CD4-positive, alpha-beta T cell treated with Interleukin-4 for 4 hours (primary cell): ENCODE data around the gene SMIM11.
"Not testable (repeated sequence)": the region's sequence is repeated elsewhere in the genome, so short reads cannot be mapped to it uniquely, and the experiment has no call there.

Experiments used
- DNase-seq: peaks from one replicate; pipeline ENCODE4 v3.0.0-alpha.2; 2020

The SMIM11 gene

GRCh38 chr21:34357889-34358288, 17.4 kb upstream of the SMIM11 start:
- DNase-seq, result no peak

GRCh38 chr21:34358866-34359265, 16.4 kb upstream of the SMIM11 start:
- DNase-seq, result no peak

- no peak for DNase-seq
These were observed 14.6 kb upstream of the SMIM11 start for GRCh38 chr21:34360488-34361241.

- DNase-seq, result no peak
These were observed 13.2 kb upstream of the SMIM11 start for GRCh38 chr21:34362136-34362444.

GRCh38 chr21:34362670-34363069, 12.6 kb upstream of the SMIM11 start:
- no peak for DNase-seq

- no peak for DNase-seq
These were observed 11.6 kb upstream of the SMIM11 start, which contains the start of gene KCNE2 for GRCh38 chr21:34363733-34364132. Gene KCNE2 (plus strand): TSS chr21:34364006. CDS start chr21:34370479, 6,473 bp downstream.

GRCh38 chr21:34364921-34365320, 10.4 kb upstream of the SMIM11 start:
- no peak for DNase-seq

- no peak for DNase-seq
These were observed 9.5 kb upstream of the SMIM11 start for GRCh38 chr21:34365809-34366208.

GRCh38 chr21:34367320-34367935, 7.9 kb upstream of the SMIM11 start:
- DNase-seq, result peak; percentile 56

GRCh38 chr21:34369741-34370140, 5.6 kb upstream of the SMIM11 start:
- DNase-seq, result no peak

GRCh38 chr21:34372321-34372720, 3.0 kb upstream of the SMIM11 start:
- no peak for DNase-seq

- DNase-seq, result not testable (repeated sequence)
These were observed 845 bp upstream of the SMIM11 start for GRCh38 chr21:34374462-34374861.

GRCh38 chr21:34375619-34375972, 289 bp downstream of the SMIM11 start:
- DNase-seq, result not testable (repeated sequence)

- not testable (repeated sequence) for DNase-seq
These were observed 7.8 kb downstream of the SMIM11 start for GRCh38 chr21:34383138-34383537.

GRCh38 chr21:34383724-34384415, 8.6 kb downstream of the SMIM11 start:
- not testable (repeated sequence) for DNase-seq

GRCh38 chr21:34400522-34400921, 25.2 kb downstream of the SMIM11 start:
- DNase-seq, result not testable (repeated sequence)

- not testable (repeated sequence) for DNase-seq
These were observed 29.4 kb downstream of the SMIM11 start for GRCh38 chr21:34404742-34405141.

- DNase-seq, result not testable (repeated sequence)
These were observed 30.4 kb downstream of the SMIM11 start for GRCh38 chr21:34405686-34406085.

- DNase-seq, result not testable (repeated sequence)
These were observed 30.8 kb downstream of the SMIM11 start for GRCh38 chr21:34406102-34406501.

GRCh38 chr21:34406676-34407075, 31.4 kb downstream of the SMIM11 start:
- DNase-seq, result not testable (repeated sequence)

GRCh38 chr21:34407294-34407693, 32.0 kb downstream of the SMIM11 start:
- DNase-seq, result not testable (repeated sequence)

GRCh38 chr21:34417448-34418077, 42.3 kb downstream of the SMIM11 start:
- DNase-seq, result not testable (repeated sequence)

GRCh38 chr21:34423805-34424204, 48.5 kb downstream of the SMIM11 start, which contains the start of gene SMIM34:
Gene SMIM34 (minus strand): TSS chr21:34423951. CDS start chr21:34423839, 112 bp downstream.
- not testable (repeated sequence) for DNase-seq
